K562 (cell line): Measurements from ENCODE around the gene HS3ST2.

Experiments used
- EZH2 ChIP-seq: IDR thresholded peaks from 2 replicates; pipeline ENCODE4 v1.6.1; 2012; ENCODE audit warnings: low read depth, mild to moderate bottlenecking, inconsistent platforms, low read length, borderline replicate concordance
- MCM5 ChIP-seq: fragments of 450-650 bp; IDR thresholded peaks from 2 replicates; pipeline ENCODE4 v1.6.1; 2016; ENCODE audit warnings: low read depth
- MYBL2 ChIP-seq, 2 experiments: fragments of 450-650 bp in 1 of 2; sonication (generic) in 1 of 2; formaldehyde crosslinking in 1 of 2; IDR thresholded peaks; 2 replicates each; pipeline versions ENCODE4 v1.6.1 to v1.8.1; 2017 to 2022; ENCODE audit warnings: borderline replicate concordance in 1 of 2, inconsistent platforms in 1 of 2, low read depth in 1 of 2, mild to moderate bottlenecking in 1 of 2, missing genetic modification reagents in 1 of 2, moderate library complexity in 1 of 2
- NCOR1 ChIP-seq: fragments of 450-650 bp; IDR thresholded peaks from 2 replicates; pipeline ENCODE4 v1.6.1; 2016; ENCODE audit warnings: mild to moderate bottlenecking, moderate library complexity
- POLR2A ChIP-seq: fragments of 450-650 bp; conservative IDR thresholded peaks from 2 replicates; pipeline ENCODE4 v1.6.1; 2016
- POLR2AphosphoS2 ChIP-seq: IDR thresholded peaks from 2 replicates; pipeline ENCODE4 v1.6.1; 2012; ENCODE audit warnings: low read length, improper control_type of control experiment
- SMAD2 ChIP-seq: fragments of 150-350 bp; IDR thresholded peaks from 2 replicates; pipeline ENCODE4 v1.6.1; 2014; ENCODE audit warnings: low read depth, mild to moderate bottlenecking, low read length
- SRF ChIP-seq, 2 experiments: fragments of 250-450, 450-650 bp in 1 of 2; sonication (Bioruptor Pico) in 1 of 2; sonication (generic) in 1 of 2; formaldehyde crosslinking; IDR thresholded peaks; 2 replicates each; pipeline versions ENCODE4 v1.5.0 to v1.5.1; 2020 to 2022; ENCODE audit warnings: mild to moderate bottlenecking in 1 of 2, missing genetic modification reagents in 1 of 2
- ZNF3 ChIP-seq: fragments of 250-450 bp; sonication (Bioruptor Pico); IDR thresholded peaks from 2 replicates; pipeline ENCODE4 v1.5.0; 2021; ENCODE audit warnings: mild to moderate bottlenecking, moderate library complexity
- ZSCAN29 ChIP-seq: fragments of 450-650 bp; IDR thresholded peaks from 2 replicates; pipeline ENCODE4 v1.6.1; 2017
- TF ChIP-seq, protein P1 (sequence below), 3 experiments: IDR thresholded peaks in 2 of 3; conservative IDR thresholded peaks in 1 of 3; 2 replicates each; pipeline ENCODE4 v1.5.1; 2011 to 2012; ENCODE audit warnings: low read length in 3 of 3, mild to moderate bottlenecking in 3 of 3, control low read depth in 2 of 3, improper control_type of control experiment in 1 of 3, inconsistent platforms in 1 of 3, low read depth in 1 of 3, mixed read lengths in 1 of 3, moderate library complexity in 1 of 3; ENCODE audit not compliant: insufficient read depth in 2 of 3

DNA sequence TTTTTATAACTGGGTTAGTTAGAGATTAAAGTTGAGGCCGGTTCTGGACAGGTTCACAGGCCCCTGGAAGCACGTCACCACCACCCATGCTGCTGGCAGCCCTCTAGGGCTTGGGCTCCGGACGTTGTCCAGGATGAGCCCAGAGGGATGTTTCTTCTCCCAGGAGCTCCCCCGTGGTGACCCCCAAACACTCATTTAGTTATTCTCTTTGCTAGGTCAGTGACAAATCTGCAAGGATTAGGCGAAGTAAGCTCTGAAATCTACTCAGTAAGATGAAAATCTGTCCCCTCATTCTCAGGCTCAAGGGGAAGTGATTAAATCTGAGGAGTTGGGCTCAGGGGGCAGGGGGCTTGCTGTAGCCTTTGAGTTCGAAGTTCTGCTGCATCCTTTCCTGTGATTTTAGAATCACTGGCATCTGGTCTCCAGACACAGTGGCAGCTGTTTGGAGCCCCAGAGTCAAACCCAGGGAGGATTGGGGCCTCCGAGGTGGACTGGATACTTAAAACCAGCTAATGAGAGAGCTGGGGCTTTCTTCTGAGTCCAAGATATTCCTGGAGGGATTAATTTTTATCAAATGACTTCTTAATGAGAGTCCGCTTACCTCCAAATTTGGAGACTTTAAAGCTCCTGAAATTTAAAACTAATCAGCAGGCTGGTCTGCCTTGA lies 49.2 kb upstream of the HS3ST2 start:
- TF ChIP-seq, protein P1, sequence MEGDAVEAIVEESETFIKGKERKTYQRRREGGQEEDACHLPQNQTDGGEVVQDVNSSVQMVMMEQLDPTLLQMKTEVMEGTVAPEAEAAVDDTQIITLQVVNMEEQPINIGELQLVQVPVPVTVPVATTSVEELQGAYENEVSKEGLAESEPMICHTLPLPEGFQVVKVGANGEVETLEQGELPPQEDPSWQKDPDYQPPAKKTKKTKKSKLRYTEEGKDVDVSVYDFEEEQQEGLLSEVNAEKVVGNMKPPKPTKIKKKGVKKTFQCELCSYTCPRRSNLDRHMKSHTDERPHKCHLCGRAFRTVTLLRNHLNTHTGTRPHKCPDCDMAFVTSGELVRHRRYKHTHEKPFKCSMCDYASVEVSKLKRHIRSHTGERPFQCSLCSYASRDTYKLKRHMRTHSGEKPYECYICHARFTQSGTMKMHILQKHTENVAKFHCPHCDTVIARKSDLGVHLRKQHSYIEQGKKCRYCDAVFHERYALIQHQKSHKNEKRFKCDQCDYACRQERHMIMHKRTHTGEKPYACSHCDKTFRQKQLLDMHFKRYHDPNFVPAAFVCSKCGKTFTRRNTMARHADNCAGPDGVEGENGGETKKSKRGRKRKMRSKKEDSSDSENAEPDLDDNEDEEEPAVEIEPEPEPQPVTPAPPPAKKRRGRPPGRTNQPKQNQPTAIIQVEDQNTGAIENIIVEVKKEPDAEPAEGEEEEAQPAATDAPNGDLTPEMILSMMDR (IDR thresholded peaks at IDR 0.05 in 2 of 3, conservative IDR thresholded peaks at IDR 0.05 in 1 of 3; ENCODE audit: insufficient read depth in 2 of 3, low read depth in 1 of 3, low read length in 3 of 3): no peak
- TF ChIP-seq EZH2: no peak
- TF ChIP-seq MYBL2 (IDR thresholded peaks at IDR 0.05; ENCODE audit: low read depth): no peak
- no peak for TF ChIP-seq MYBL2 (CRISPR knock-in tag; IDR thresholded peaks at IDR 0.05; ENCODE audit: borderline replicate concordance)
- TF ChIP-seq MCM5: no peak
- TF ChIP-seq POLR2A: no peak
- no peak for TF ChIP-seq NCOR1
- no peak for TF ChIP-seq ZNF3 (CRISPR knock-in tag)
- TF ChIP-seq SMAD2: no peak
- no peak for TF ChIP-seq SRF (CRISPR knock-in tag; IDR thresholded peaks at IDR 0.05)
- no peak for TF ChIP-seq POLR2AphosphoS2
- TF ChIP-seq ZSCAN29: no peak
